Pulmonary artery endothelial cell (primary cell): ENCODE results near the gene FDX1. TPM values are rescaled to one million over a fixed set of nuclear protein-coding genes. Genes with fewer than 3 reads are reported as not detected.

Experiments used
- DNase-seq: peaks from one replicate; pipeline ENCODE4 v3.0.0-alpha.2; 2011; ENCODE audit warnings: low read depth, low spot score
- total RNA-seq: library from RNA; depleted of rRNA; stranded (reverse); fragments of >200 nt; gene quantifications from 2 replicates; pipeline ENCODE4 v1.2.3, GENCODE V29; 2014

FDX1 gene
- total RNA-seq, 1 donor from 2014 or later: 9.5 TPM

DNA sequence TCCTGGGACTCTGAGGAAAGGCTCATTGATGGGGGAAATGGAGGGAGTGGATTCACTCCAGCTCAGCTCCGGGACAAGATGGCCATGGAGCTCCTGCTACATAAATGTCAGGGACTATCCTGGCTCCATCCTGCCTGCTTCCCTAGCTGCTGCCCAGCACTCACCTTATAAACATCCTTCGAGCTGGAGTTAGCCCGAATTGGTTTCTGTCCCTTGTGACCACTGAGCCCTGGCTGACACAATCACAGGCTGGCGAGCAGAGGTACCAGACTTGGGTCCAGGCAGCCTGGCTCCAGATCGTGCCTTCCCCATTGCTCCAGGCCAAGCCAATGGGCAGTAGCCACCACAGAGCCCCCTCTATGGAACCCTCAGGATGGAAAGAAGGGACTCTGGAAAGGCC lies 77.6 kb downstream of the FDX1 start:
- DNase-seq: no peak

DNA sequence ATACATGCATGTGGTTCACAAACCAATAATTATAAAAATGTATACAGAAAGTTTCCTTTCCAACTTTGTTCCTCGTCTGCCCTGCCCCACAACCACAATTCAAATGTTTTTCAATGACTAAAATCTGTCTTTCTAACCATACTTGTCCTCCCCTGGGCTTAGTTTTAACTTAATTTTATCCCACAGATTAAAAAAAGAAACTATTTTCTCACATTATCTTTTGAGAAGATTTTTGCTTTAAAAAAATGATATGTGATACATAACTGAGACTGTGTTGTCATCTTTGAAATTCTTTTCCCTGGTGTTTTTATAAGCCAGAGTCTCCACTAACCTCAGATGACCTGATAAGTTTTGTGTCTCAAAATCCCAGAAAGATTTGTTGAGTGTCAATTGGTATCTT lies 79.0 kb downstream of the FDX1 start:
- DNase-seq: no peak

DNA sequence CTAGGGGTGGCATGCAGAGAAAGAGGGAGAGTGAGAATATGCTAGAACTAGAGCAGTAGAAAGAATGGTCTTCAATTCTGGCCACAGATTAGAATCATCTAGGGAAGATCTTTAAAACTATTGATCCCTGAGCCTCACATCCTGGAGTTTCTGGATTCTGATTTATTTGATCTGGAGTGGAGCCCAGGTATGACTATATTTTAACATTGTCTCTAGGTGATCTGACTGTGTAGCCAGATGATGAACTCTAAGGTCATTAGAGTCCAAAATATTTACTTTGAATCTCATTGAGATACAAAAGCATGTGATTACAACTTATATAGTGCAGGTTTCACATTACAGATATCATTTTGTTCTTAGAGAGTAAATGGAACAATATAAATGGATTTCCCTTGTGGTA lies 79.7 kb downstream of the FDX1 start:
- DNase-seq: no peak

DNA sequence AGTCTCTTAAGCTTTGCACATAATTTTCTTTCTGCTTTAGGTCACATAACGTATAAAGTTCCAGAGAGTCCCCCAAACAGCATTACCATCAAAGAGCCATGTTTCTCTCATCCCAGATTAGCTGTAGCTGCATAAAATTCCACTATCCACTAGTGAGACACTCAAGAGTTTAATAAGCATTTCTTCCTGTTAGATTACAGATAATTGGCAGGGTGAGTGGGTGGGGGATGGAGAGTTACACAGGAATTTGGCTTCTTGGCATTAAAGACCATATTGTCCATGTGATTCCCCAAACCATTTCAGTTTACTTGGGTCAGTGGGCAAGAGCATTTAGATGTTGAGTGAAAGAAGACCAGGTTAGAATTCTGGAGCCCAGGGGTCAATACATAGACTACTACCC lies 82.3 kb downstream of the FDX1 start:
- no peak for DNase-seq

DNA sequence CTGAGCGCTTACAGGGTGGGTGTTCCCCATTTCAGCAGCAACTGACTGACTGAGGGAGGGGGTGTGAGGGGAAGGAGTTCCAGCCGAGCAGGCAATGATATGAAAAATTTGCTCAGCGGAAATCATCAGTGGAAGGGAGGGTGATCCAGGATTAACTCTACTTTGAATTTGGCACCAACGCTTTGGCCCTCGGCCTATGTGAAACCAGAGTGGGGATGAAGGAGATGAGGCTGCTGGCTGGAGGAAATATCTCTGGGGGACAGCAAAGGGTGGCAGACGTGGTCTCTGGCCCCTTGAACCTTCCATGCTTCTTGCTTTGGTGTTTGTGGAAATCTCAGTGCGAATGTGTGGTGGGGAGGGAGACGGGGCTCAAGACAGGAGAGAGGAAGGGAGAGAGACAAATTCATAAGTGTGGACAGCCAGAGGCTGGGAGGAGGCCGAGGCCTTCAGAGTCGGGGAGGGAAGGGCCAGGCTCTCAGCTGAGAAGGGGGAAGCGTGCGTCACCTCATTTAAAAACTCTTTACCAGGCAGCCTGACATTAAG lies 83.6 kb downstream of the FDX1 start:
- DNase-seq: no peak

DNA sequence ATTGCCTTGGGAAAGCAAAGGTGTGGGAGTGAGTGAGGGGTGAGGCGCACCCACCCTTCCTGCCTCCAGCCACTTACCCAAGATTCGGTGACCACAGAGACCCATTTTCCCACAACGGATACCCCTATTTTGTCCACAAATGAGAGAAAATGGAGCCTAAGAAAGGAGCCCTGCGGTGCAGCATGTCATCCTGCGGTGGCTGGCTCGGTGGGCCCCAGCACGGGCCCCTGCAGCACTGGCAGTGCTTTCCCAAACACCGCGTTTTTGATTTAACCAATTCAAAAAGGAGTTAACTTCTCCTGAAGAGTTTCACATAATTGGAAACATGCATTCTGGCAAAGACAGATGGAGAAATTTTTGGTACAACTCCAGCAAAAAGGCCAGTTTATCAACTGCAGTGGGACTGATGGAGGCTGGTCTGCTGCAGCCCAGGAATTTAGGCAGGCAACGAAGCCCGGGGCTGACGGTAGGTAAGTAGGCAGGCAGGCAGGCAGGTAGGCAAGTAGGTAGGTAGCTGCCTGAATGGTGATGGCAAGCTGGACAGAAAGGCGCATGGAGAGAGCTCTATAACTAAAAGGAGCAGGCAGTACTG lies 84.2 kb downstream of the FDX1 start:
- no peak for DNase-seq

Other genes starting within 250 kb of the FDX1 start
- gene RDX, start 133.3 kb upstream of the FDX1 start, total RNA-seq: 127 and 224 TPM in 2 replicates